ENCODE data around the gene NOSIP.

The NOSIP gene

GRCh38 chr19:49570138-49570856 is 10.1 kb downstream of the NOSIP start:
- DNase-seq: peak; percentile 75

- DNase-seq: no peak
Observed at GRCh38 chr19:49567861-49568441, 12.4 kb downstream of the NOSIP start.

- DNase-seq: no peak
Observed at GRCh38 chr19:49566302-49566701, 14.1 kb downstream of the NOSIP start.

GRCh38 chr19:49565261-49565660 is 15.1 kb downstream of the NOSIP start:
- no peak for DNase-seq

- no peak for DNase-seq
Observed at GRCh38 chr19:49564616-49565045, 15.7 kb downstream of the NOSIP start.

GRCh38 chr19:49560358-49560900 is 19.9 kb downstream of the NOSIP start:
- DNase-seq: no peak

- DNase-seq: no peak
Observed at GRCh38 chr19:49559928-49560327, 20.4 kb downstream of the NOSIP start.

GRCh38 chr19:49559443-49559842 is 20.9 kb downstream of the NOSIP start:
- no peak for DNase-seq

- no peak for DNase-seq
Observed at GRCh38 chr19:49558591-49558990, 21.8 kb downstream of the NOSIP start.

- no peak for DNase-seq
Observed at GRCh38 chr19:49557641-49558325, 22.6 kb downstream of the NOSIP start.

GRCh38 chr19:49556412-49557398 is 23.7 kb downstream of the NOSIP start:
- no peak for DNase-seq

GRCh38 chr19:49555600-49556411 is 24.6 kb downstream of the NOSIP start:
- no peak for DNase-seq

GRCh38 chr19:49554701-49555181 is 25.6 kb downstream of the NOSIP start:
- DNase-seq: no peak

- peak; percentile 42 for DNase-seq
Observed at GRCh38 chr19:49553451-49554271, 26.7 kb downstream of the NOSIP start.

- no peak for DNase-seq
Observed at GRCh38 chr19:49552749-49553148, 27.6 kb downstream of the NOSIP start.

- DNase-seq: no peak
Observed at GRCh38 chr19:49551531-49551930, 28.8 kb downstream of the NOSIP start.

GRCh38 chr19:49549045-49549444 is 31.3 kb downstream of the NOSIP start:
- DNase-seq: no peak

GRCh38 chr19:49546825-49547565 is 33.4 kb downstream of the NOSIP start:
- DNase-seq: peak; percentile 73

GRCh38 chr19:49544154-49544553 is 36.2 kb downstream of the NOSIP start:
- no peak for DNase-seq

- no peak for DNase-seq
Observed at GRCh38 chr19:49543032-49543431, 37.3 kb downstream of the NOSIP start.

Measured in HCEC 1CT (cell line).